G401.6 (cell line): Measurements from ENCODE around the gene DYNLRB2.

Experiments used
- FAIRE-seq: peaks from 2 replicates; lab custom pipeline; 2012; peaks lifted over from hg19 to GRCh38; lab: Jason Lieb, UNC

DYNLRB2 gene

GRCh38 chr16:80554033-80554432, 13.2 kb downstream of the DYNLRB2 start:
- FAIRE-seq, result no peak

- no peak for FAIRE-seq
Measured at GRCh38 chr16:80556481-80556880, 15.7 kb downstream of the DYNLRB2 start.

- FAIRE-seq, result no peak
Measured at GRCh38 chr16:80557037-80557436, 16.2 kb downstream of the DYNLRB2 start.

GRCh38 chr16:80559369-80559768, 18.6 kb downstream of the DYNLRB2 start:
- no peak for FAIRE-seq

- no peak for FAIRE-seq
Measured at GRCh38 chr16:80563066-80563465, 22.3 kb downstream of the DYNLRB2 start.

- no peak for FAIRE-seq
Measured at GRCh38 chr16:80564394-80564793, 23.6 kb downstream of the DYNLRB2 start.

- no peak for FAIRE-seq
Measured at GRCh38 chr16:80569440-80570105, 28.8 kb downstream of the DYNLRB2 start.

- no peak for FAIRE-seq
Measured at GRCh38 chr16:80570106-80570478, 29.3 kb downstream of the DYNLRB2 start.

- FAIRE-seq, result no peak
Measured at GRCh38 chr16:80573700-80574120, 32.9 kb downstream of the DYNLRB2 start.

- FAIRE-seq, result no peak
Measured at GRCh38 chr16:80576343-80576912, 35.6 kb downstream of the DYNLRB2 start.

- no peak for FAIRE-seq
Measured at GRCh38 chr16:80577485-80578280, 36.9 kb downstream of the DYNLRB2 start.

GRCh38 chr16:80580109-80580832, 39.5 kb downstream of the DYNLRB2 start:
- FAIRE-seq, result no peak

- no peak for FAIRE-seq
Measured at GRCh38 chr16:80583466-80583865, 42.7 kb downstream of the DYNLRB2 start.

GRCh38 chr16:80585764-80586163, 45.0 kb downstream of the DYNLRB2 start:
- no peak for FAIRE-seq

GRCh38 chr16:80586476-80586875, 45.7 kb downstream of the DYNLRB2 start:
- no peak for FAIRE-seq

- FAIRE-seq, result no peak
Measured at GRCh38 chr16:80587071-80587470, 46.3 kb downstream of the DYNLRB2 start.

- FAIRE-seq, result no peak
Measured at GRCh38 chr16:80591071-80591915, 50.5 kb downstream of the DYNLRB2 start.

GRCh38 chr16:80592273-80592672, 51.5 kb downstream of the DYNLRB2 start:
- no peak for FAIRE-seq

GRCh38 chr16:80594756-80595155, 54.0 kb downstream of the DYNLRB2 start:
- FAIRE-seq, result no peak

- FAIRE-seq, result no peak
Measured at GRCh38 chr16:80596507-80597207, 55.9 kb downstream of the DYNLRB2 start.

- no peak for FAIRE-seq
Measured at GRCh38 chr16:80599466-80599865, 58.7 kb downstream of the DYNLRB2 start.
